ENCODE measurements around the gene RPL18.

Gene RPL18

GRCh38 chr19:48636859-48637448 lies 18.0 kb upstream of the RPL18 start, which contains the start of gene DBP:
TSS of gene DBP (minus strand) at chr19:48637379. CDS start at chr19:48636994, 385 bp downstream.
- DNase-seq (ENCODE audit: low spot score) = no peak
- H3K9me3 ChIP-seq (ENCODE audit: severe bottlenecking) = no peaks in the 10 kb centered on the region
- H3K4me1 ChIP-seq (ENCODE audit: insufficient read depth, poor library complexity, severe bottlenecking) = peaks cover 29% of the 10 kb centered on the region
- H3K27me3 ChIP-seq (ENCODE audit: insufficient read depth, poor library complexity, severe bottlenecking) = no peaks in the 10 kb centered on the region
- TF ChIP-seq CTCF (IDR thresholded peaks at IDR 0.05; ENCODE audit: poor library complexity, severe bottlenecking) = peak; percentile 16
- H3K27ac ChIP-seq (ENCODE audit: poor library complexity, severe bottlenecking) = peak within 1 kb of the TSS; percentile 90
- H3K4me3 ChIP-seq (ENCODE audit: severe bottlenecking) = peak within 1 kb of the TSS; percentile 48
- no peak; the same call in 2 of the 3 replicates for ATAC-seq (ENCODE audit: low read depth)
- peaks cover 6% of the 10 kb centered on the region; the same call in 1 of the 2 replicates for H3K36me3 ChIP-seq (ENCODE audit: low read depth)

DNA sequence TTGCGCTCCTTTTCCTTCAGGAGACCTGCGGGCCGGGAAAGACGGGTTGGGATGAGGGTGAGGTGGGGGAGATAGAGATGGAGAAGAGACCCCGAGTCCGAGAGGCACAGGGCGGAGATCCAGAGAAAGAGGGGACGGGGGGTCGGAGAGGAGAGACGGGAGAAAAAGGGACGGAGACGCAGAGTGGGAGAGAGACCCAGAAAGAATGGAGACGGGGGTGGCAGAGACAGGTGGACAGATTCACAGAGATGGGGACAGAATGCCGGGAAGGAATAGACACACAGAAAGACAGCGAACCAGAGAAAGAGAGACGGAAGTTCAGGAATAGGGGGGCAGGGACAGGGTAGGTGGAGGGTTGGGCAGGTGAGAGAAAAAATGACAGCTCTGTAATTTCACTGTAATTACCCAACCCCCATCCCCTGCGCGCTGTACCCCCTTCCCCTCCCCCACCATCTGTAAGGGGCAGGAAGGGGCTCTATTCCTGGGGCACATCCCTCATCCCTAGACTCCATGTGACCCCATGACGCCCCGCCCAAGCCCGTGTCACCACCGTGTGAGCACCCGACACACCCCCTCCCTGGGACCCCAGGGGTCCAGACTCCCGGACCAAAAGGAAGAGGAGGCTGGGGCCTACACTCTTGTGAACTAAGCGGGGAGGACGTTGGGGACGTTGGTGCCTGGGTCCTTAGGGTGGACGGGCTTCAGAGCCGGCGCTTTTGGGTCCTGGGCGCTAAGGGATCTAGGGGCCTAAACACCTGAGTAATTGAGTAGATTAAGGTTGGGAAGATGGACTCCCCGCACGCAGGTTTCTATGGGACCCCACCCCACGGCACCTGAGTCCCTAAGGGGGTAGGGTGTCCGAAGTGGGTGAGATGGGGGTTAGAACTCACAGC lies 17.2 kb upstream of the RPL18 start:
- Histone ChIP-seq H3K27ac (ENCODE audit: poor library complexity, severe bottlenecking) (peak overlapping the region; percentile 90), H3K9me3 (ENCODE audit: severe bottlenecking) (no peaks in the 10 kb centered on the region), H3K27me3 (ENCODE audit: insufficient read depth, poor library complexity, severe bottlenecking) (no peaks in the 10 kb centered on the region), H3K4me3 (ENCODE audit: severe bottlenecking) (peak overlapping the region; percentile 48), H3K36me3 (ENCODE audit: low read depth) (peaks cover 10% of the 10 kb centered on the region), H3K4me1 (ENCODE audit: insufficient read depth, poor library complexity, severe bottlenecking) (peaks cover 29% of the 10 kb centered on the region)
- no peak for DNase-seq (ENCODE audit: low spot score)
- ATAC-seq (ENCODE audit: low read depth) = no peak
- TF ChIP-seq CTCF (IDR thresholded peaks at IDR 0.05; ENCODE audit: poor library complexity, severe bottlenecking) = no peak

GRCh38 chr19:48635263-48635965 lies 16.4 kb upstream of the RPL18 start:
- no peak for ATAC-seq (ENCODE audit: low read depth)

DNA sequence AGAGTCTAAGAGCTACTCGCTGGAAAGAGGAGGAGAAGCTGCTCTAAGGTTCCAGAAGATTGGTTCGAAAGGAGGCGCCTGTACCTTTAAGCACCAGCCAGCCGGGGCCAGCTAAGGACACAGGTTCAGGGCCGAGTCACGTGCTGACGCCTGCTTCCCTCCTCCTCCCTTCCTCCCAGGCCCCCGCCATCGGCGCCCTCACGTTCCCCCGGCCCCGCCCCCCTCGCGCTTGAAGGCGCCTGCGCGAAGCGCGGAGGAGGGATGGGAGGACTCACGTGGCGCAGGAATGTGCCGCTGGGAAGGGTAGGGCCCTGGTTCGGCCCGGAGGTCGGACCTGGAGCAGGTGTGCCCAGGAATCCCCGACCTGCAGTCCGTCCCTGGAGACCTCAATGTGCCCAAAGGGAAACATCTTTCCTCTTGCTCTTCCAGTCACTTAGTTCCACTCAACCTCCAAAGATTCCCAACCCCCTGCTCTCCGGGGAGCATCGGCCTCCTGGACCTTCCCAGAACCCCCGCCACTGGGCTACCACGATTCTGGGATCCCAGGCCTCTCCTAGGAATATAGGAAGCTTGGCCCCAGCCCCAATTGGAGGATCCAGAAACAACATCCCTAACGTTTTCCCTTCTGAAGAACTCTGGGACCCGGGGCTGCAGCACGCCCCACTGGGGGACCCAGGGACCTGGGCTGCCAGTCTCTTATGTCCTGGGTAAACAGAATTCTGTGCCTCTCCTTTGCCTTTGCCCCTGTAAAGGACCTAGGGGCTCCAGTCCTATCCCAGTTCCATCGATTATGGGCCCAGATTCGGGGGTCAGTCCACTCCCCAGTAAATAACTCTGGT lies 15.7 kb upstream of the RPL18 start:
- DNase-seq (ENCODE audit: low spot score) (peak; percentile 96), ATAC-seq (ENCODE audit: low read depth) (peak; percentile 40)
- H3K27ac ChIP-seq (ENCODE audit: poor library complexity, severe bottlenecking) = peak overlapping the region; percentile 90

More at GRCh38 chr19:48635263-48635965, 16.4 kb upstream of the RPL18 start:
- Histone ChIP-seq H3K27me3 (ENCODE audit: insufficient read depth, poor library complexity, severe bottlenecking) (no peaks in the 10 kb centered on the region), H3K4me1 (ENCODE audit: insufficient read depth, poor library complexity, severe bottlenecking) (peaks cover 29% of the 10 kb centered on the region), H3K4me3 (ENCODE audit: severe bottlenecking) (peak overlapping the region; percentile 48), H3K36me3 (ENCODE audit: low read depth) (peaks cover 14% of the 10 kb centered on the region), H3K27ac (ENCODE audit: poor library complexity, severe bottlenecking) (peak overlapping the region; percentile 90), H3K9me3 (ENCODE audit: severe bottlenecking) (no peaks in the 10 kb centered on the region)
- no peak for TF ChIP-seq CTCF (IDR thresholded peaks at IDR 0.05; ENCODE audit: poor library complexity, severe bottlenecking)
- DNase-seq (ENCODE audit: low spot score) = no peak

More for the DNA sequence above, 15.7 kb upstream of the RPL18 start:
- H3K27me3 ChIP-seq (ENCODE audit: insufficient read depth, poor library complexity, severe bottlenecking) = no peaks in the 10 kb centered on the region
- TF ChIP-seq CTCF (IDR thresholded peaks at IDR 0.05; ENCODE audit: poor library complexity, severe bottlenecking) = no peak
- peaks cover 29% of the 10 kb centered on the region for H3K4me1 ChIP-seq (ENCODE audit: insufficient read depth, poor library complexity, severe bottlenecking)
- peak overlapping the region; percentile 48 for H3K4me3 ChIP-seq (ENCODE audit: severe bottlenecking)
- no peaks in the 10 kb centered on the region for H3K9me3 ChIP-seq (ENCODE audit: severe bottlenecking)
- peaks cover 17% of the 10 kb centered on the region for H3K36me3 ChIP-seq (ENCODE audit: low read depth)
